ENCODE results near the gene MTCL1. TPM values are rescaled to one million over a fixed set of nuclear protein-coding genes. Genes with fewer than 3 reads are reported as not detected.

The MTCL1 gene
- total RNA-seq, 3 donors from 2014 or later (not counting 1 experiment from before 2014, with no cell fraction given) = 0.38 to 1.5 (median 0.43) TPM

GRCh38 chr18:8747440-8747937 is 42.1 kb downstream of the MTCL1 start:
- Histone ChIP-seq H3K27me3 (ENCODE audit: control insufficient read depth, insufficient read depth, low read length) (no peaks in the 10 kb centered on the region), H3K36me3 (ENCODE audit: control insufficient read depth, insufficient read depth, low read length) (no peaks in the 10 kb centered on the region), H3K9me3 (ENCODE audit: control insufficient read depth, insufficient read depth, low read length) (peaks cover 1% of the 10 kb centered on the region), H3K27ac (ENCODE audit: low read length) (no peak overlapping the region), H3K4me1 (ENCODE audit: control insufficient read depth, insufficient read depth, low read length) (peaks cover 9% of the 10 kb centered on the region), H3K4me3 (ENCODE audit: low read length) (no peak overlapping the region)
- Mint-ChIP-seq H3K9me3 (no peaks in the 10 kb centered on the region), H3K27ac (no peak overlapping the region), H3K27me3 (ENCODE audit: low read depth in 2 of 2) (peaks cover 0 to 3% of the 10 kb centered on the region in 2 donors), H3K36me3 (no peaks in the 10 kb centered on the region), H3K4me1 (peaks cover 11 to 16% of the 10 kb centered on the region in 2 donors), H3K4me3 (no peak overlapping the region)
- intact Hi-C loops (cut with micrococcal nuclease) = no loop called here
- ATAC-seq = no peak
- no peak for DNase-seq
- no peak for TF ChIP-seq CTCF (IDR thresholded peaks at IDR 0.05)
- WGBS (ENCODE audit: insufficient coverage) = 90% methylated on average over 6 of the region's 6 CpGs

GRCh38 chr18:8749492-8749891 is 44.1 kb downstream of the MTCL1 start:
- WGBS (ENCODE audit: insufficient coverage) = 95% methylated on average over 5 of the region's 6 CpGs
- no peaks in the 10 kb centered on the region for H3K9me3 Mint-ChIP-seq
- no peak for DNase-seq
- Histone ChIP-seq H3K27ac (ENCODE audit: low read length) (no peak overlapping the region), H3K36me3 (ENCODE audit: control insufficient read depth, insufficient read depth, low read length) (no peaks in the 10 kb centered on the region), H3K9me3 (ENCODE audit: control insufficient read depth, insufficient read depth, low read length) (no peaks in the 10 kb centered on the region), H3K4me1 (ENCODE audit: control insufficient read depth, insufficient read depth, low read length) (peaks cover 4% of the 10 kb centered on the region), H3K4me3 (ENCODE audit: low read length) (no peak overlapping the region), H3K27me3 (ENCODE audit: control insufficient read depth, insufficient read depth, low read length) (no peaks in the 10 kb centered on the region)
- H3K4me3 Mint-ChIP-seq = no peak overlapping the region
- peaks cover 0 to 3% of the 10 kb centered on the region in 2 donors for H3K27me3 Mint-ChIP-seq (ENCODE audit: low read depth in 2 of 2)
- no peak for ATAC-seq
- H3K4me1 Mint-ChIP-seq = peaks cover 3 to 11% of the 10 kb centered on the region in 2 donors
- no peak overlapping the region for H3K27ac Mint-ChIP-seq
- intact Hi-C loops (cut with micrococcal nuclease) = no loop called here
- TF ChIP-seq CTCF (IDR thresholded peaks at IDR 0.05) = no peak
- no peaks in the 10 kb centered on the region for H3K36me3 Mint-ChIP-seq

DNA sequence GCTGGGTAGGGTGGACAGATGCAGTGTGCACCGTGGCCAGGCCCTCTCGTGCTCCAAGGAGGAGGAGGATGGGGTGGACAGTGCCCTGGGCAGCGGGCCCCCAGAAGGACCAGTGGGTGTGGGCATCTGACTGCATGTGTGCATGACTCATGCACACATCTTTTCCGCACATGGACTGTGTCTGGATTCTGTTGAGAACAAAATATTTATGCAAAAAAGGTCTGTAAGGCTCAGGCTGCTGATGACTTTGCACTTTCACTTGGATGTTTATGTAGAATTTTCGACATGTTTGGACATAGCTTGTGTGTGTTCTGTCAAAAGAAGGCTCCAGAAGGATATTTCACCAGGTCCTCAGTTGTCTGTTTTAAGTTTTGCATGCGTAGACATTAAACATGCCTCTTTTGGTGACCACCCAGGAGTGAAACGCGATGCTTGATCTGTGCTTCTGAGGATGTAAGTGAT is 45.6 kb downstream of the MTCL1 start:
- ATAC-seq (no peak), DNase-seq (no peak)
- peaks cover 14% of the 10 kb centered on the region for H3K4me1 ChIP-seq (ENCODE audit: control insufficient read depth, insufficient read depth, low read length)
- no peak overlapping the region for H3K4me3 ChIP-seq (ENCODE audit: low read length)
- H3K4me1 Mint-ChIP-seq = peaks cover 8 to 9% of the 10 kb centered on the region in 2 donors
- H3K4me3 Mint-ChIP-seq = no peak overlapping the region
- intact Hi-C loops (cut with micrococcal nuclease) = no loop called here
- 92% methylated on average over 8 of the region's 8 CpGs for WGBS (ENCODE audit: insufficient coverage)
- no peaks in the 10 kb centered on the region for H3K27me3 Mint-ChIP-seq (ENCODE audit: low read depth in 2 of 2)
- H3K36me3 Mint-ChIP-seq = no peaks in the 10 kb centered on the region
- no peaks in the 10 kb centered on the region for H3K9me3 Mint-ChIP-seq
- H3K27ac ChIP-seq (ENCODE audit: low read length) = no peak overlapping the region
- no peak overlapping the region for H3K27ac Mint-ChIP-seq
- no peaks in the 10 kb centered on the region for H3K9me3 ChIP-seq (ENCODE audit: control insufficient read depth, insufficient read depth, low read length)
- TF ChIP-seq CTCF (IDR thresholded peaks at IDR 0.05) = no peak
- H3K36me3 ChIP-seq (ENCODE audit: control insufficient read depth, insufficient read depth, low read length) = no peaks in the 10 kb centered on the region
- no peaks in the 10 kb centered on the region for H3K27me3 ChIP-seq (ENCODE audit: control insufficient read depth, insufficient read depth, low read length)

- peaks cover 9 to 12% of the 10 kb centered on the region in 2 donors for H3K4me1 Mint-ChIP-seq
- TF ChIP-seq CTCF (IDR thresholded peaks at IDR 0.05) = no peak
- Histone ChIP-seq H3K27me3 (ENCODE audit: control insufficient read depth, insufficient read depth, low read length) (no peaks in the 10 kb centered on the region), H3K9me3 (ENCODE audit: control insufficient read depth, insufficient read depth, low read length) (no peaks in the 10 kb centered on the region), H3K4me1 (ENCODE audit: control insufficient read depth, insufficient read depth, low read length) (peaks cover 15% of the 10 kb centered on the region), H3K4me3 (ENCODE audit: low read length) (no peak overlapping the region), H3K36me3 (ENCODE audit: control insufficient read depth, insufficient read depth, low read length) (no peaks in the 10 kb centered on the region), H3K27ac (ENCODE audit: low read length) (no peak overlapping the region)
- no peak overlapping the region for H3K4me3 Mint-ChIP-seq
- intact Hi-C loops (cut with micrococcal nuclease) = no loop called here
- H3K36me3 Mint-ChIP-seq = no peaks in the 10 kb centered on the region
- DNase-seq = no peak
- ATAC-seq = no peak
- H3K27me3 Mint-ChIP-seq (ENCODE audit: low read depth in 2 of 2) = no peaks in the 10 kb centered on the region
- 88% methylated on average over 9 of the region's 9 CpGs for WGBS (ENCODE audit: insufficient coverage)
- H3K27ac Mint-ChIP-seq = no peak overlapping the region
- H3K9me3 Mint-ChIP-seq = no peaks in the 10 kb centered on the region
These were observed 46.3 kb downstream of the MTCL1 start for GRCh38 chr18:8751692-8752091.

Data from natural killer cell (primary cell).